HFFc6 (cell line): Measurements from ENCODE around the gene KRT75. TPM values are rescaled to one million over a fixed set of nuclear protein-coding genes. Genes with fewer than 3 reads are reported as not detected.
"Not testable (repeated sequence)": the region's sequence is repeated elsewhere in the genome, so short reads cannot be mapped to it uniquely, and the experiment has no call there.

ENCODE experiments used
- DNase-seq: peaks from one replicate; pipeline ENCODE4 v3.0.0-alpha.2; 2018
- H3K27ac Mint-ChIP-seq: 2 replicates; pipeline ENCODE4 v1.8.0; 2020; ENCODE audit warnings: mild to moderate bottlenecking, mixed read lengths
- H3K27me3 Mint-ChIP-seq: 2 replicates; pipeline ENCODE4 v1.8.0; 2021; ENCODE audit warnings: mild to moderate bottlenecking, moderate library complexity, mixed read lengths; ENCODE audit not compliant: insufficient read depth
- H3K36me3 Mint-ChIP-seq: 2 replicates; pipeline ENCODE4 v1.8.0; 2021; ENCODE audit warnings: low read depth, mixed read lengths
- H3K4me1 Mint-ChIP-seq: 2 replicates; pipeline ENCODE4 v1.8.0; 2020; ENCODE audit warnings: low read depth, mixed read lengths
- H3K4me3 Mint-ChIP-seq: 2 replicates; pipeline ENCODE4 v1.8.0; 2020; ENCODE audit warnings: mild to moderate bottlenecking, moderate library complexity, mixed read lengths
- H3K9me3 Mint-ChIP-seq: 2 replicates; pipeline ENCODE4 v1.8.0; 2020; ENCODE audit warnings: mild to moderate bottlenecking, mixed read lengths
- CTCF ChIP-seq: fragments of 200-600 bp; sonication (generic); IDR thresholded peaks from 2 replicates; pipeline ENCODE4 v1.5.0; 2021; ENCODE audit warnings: antibody characterized with exemption, mild to moderate bottlenecking
- total RNA-seq, 6 experiments: library from RNA; stranded (reverse); fragmentation: NEBNext Ultra II Directional; extraction: Animal tissue kit (Norgen Biotek cat#: 25700); gene quantifications; 2 replicates in 1 of 6; 3 replicates in 5 of 6; pipeline ENCODE4 v1.2.3, GENCODE V29; 2021

Gene KRT75
- total RNA-seq, 6 experiments from 2014 or later, result not detected

DNA sequence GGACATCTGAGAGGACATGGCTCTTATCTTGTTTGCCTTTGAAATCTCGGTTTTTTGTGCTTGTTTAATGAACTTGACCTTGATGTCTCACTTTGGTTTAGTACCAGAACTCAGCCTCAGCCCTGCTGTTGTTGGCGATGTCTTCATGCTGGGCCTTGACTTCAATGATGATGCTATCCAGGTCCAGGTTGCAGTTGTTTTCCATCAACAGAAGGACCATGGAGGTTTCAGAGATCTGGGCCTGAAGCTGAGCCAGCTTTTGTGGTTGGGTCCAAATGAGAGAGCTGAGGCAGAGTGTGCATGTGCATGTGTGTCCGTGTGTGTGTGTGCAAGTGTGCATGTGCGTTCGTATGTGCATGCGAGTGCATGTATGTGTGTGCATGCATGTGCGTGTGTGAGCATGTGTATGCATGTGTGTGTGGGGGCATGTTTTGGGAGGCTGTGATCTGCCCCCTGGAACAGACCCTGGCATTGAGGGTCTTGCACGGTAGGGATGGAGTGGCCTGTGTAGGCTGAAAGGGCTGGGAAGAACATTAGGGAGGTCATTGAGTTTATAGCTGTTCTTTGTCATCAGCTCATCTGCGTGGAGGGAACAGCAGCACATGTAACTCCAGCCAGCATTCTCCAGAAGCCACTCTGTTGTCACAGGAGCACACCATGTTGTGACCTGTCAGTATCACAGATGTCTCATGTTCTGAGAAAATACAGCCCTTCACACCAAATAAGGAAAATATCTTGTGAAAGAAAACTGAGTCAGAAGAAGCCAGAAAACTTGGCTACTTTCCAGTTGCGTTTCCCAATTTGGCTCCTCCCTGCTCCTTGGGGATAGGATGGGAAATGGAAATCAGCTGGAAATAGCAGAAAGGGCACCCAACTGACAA, 18.1 kb downstream of the KRT75 start:
- TF ChIP-seq CTCF, result no peak
- Mint-ChIP-seq H3K4me3 (no peak overlapping the region), H3K27ac (no peak overlapping the region), H3K36me3 (no peaks in the 10 kb centered on the region), H3K9me3 (no peaks in the 10 kb centered on the region), H3K4me1 (peaks cover 9% of the 10 kb centered on the region), H3K27me3 (peaks cover 28% of the 10 kb centered on the region)
- DNase-seq, result peak; percentile 33

- Mint-ChIP-seq H3K4me3 (no peak overlapping the region), H3K9me3 (no peaks in the 10 kb centered on the region), H3K36me3 (no peaks in the 10 kb centered on the region), H3K4me1 (peaks cover 9% of the 10 kb centered on the region), H3K27me3 (peaks cover 25% of the 10 kb centered on the region), H3K27ac (no peak overlapping the region)
- no peak for TF ChIP-seq CTCF
- no peak for DNase-seq
These were observed 19.2 kb downstream of the KRT75 start for GRCh38 chr12:52414936-52415335.

DNA sequence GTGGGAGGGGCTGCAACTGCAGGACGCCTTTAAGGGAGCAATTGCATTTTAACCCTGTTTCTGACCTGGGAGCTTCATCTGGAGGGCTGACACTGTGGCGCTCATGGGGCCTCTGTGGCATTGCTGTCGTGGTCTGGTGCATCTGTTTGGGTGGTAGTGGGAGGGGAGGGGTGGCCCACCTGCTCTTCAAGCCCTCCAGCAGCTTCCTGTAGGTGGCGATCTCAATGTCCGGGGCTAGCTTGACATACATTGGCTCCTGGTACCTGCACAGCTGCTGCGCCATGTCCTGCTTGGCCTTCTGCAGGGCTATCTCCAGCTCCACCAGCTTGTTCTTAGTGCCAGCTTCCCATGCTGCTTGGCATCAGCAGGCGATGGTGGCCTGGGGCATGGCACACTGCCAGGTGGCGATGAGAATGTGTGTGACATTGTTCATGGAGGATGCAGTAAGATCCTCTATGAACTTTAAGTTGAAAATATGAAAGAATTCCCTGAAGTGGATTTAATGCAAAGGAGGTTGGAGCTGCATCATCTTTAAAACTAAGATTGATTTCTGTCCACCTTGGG, 20.3 kb downstream of the KRT75 start:
- Mint-ChIP-seq H3K4me1 (peaks cover 9% of the 10 kb centered on the region), H3K27ac (no peak overlapping the region), H3K9me3 (no peaks in the 10 kb centered on the region), H3K4me3 (no peak overlapping the region), H3K27me3 (peaks cover 24% of the 10 kb centered on the region), H3K36me3 (no peaks in the 10 kb centered on the region)
- DNase-seq, result no peak
- TF ChIP-seq CTCF, result no peak; the same call in 1 of the 2 replicates

DNA sequence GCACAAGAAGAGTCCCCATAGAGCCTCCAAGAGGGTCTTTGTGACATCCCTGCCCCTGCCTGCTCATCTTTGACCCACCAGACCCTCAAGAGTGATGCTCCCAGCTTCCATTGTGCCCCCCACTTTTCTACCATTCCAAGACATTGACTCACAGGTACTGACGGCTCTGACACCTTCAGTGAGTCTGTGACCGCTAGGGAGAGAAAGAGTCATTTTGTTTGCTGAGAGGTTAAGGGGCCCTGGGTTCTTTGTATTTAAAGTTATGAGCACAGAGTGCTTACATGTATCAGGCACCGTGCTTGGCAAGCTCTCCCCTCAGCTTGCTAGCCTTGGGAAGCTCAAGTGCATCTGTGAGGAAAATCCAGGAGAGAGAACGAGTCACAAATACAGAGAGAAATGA, 21.0 kb downstream of the KRT75 start:
- TF ChIP-seq CTCF, result no peak
- Mint-ChIP-seq H3K4me3 (no peak overlapping the region), H3K36me3 (no peaks in the 10 kb centered on the region), H3K4me1 (peaks cover 9% of the 10 kb centered on the region), H3K27me3 (peaks cover 29% of the 10 kb centered on the region), H3K9me3 (no peaks in the 10 kb centered on the region), H3K27ac (no peak overlapping the region)
- no peak for DNase-seq

DNA sequence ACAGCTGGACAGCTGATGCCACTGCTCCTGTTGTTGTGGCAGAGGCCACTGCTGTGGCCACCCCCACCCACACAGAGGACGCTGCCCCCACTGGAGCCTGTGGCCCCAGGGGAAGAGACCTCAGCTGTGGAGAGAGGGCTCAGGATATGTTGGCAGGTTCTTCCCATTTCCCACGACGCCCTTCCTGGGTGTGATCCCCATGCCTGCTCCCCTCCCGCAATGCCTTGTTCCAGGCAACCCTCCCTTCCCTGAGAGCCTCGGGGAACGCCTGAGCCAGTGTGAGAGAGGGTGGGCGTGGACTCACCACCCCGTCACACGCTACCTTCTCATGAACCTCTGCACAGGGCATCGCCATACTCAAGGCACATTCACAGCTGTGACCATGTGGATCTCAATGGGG, 22.4 kb downstream of the KRT75 start:
- Mint-ChIP-seq H3K4me1 (peaks cover 9% of the 10 kb centered on the region), H3K4me3 (no peak overlapping the region), H3K27ac (no peak overlapping the region), H3K27me3 (peaks cover 40% of the 10 kb centered on the region), H3K9me3 (no peaks in the 10 kb centered on the region), H3K36me3 (no peaks in the 10 kb centered on the region)
- no peak for TF ChIP-seq CTCF
- no peak for DNase-seq

DNA sequence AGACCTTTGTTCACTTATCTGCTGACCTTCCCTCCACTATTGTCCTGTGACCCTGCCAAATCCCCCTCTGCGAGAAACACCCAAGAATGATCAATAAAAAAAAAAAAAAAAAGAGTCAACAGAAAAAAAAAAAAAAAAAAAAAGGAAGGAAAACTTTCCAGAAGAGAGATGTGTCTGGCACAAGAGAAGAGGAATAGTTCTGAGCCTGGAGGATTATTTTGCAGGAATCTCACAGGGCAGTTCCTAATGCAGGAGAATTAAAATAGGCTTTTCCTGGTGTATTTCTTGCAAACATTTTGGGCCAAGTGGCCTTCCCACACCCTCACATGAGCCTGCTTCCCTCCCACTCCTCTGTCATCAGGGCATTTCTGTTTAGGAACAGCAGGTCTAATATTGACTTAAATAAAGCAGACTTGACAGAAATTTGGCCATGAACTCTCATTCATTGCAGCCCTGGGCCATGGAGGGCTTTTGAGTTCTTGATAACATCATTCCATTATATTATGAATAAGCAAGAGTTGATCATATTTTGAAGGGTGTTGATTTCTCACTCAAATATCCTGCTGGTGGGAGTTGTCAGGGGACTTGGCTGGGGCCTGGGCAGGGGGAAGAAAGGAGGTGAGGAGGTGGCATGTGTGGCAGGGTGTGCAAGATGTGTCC, 23.5 kb downstream of the KRT75 start:
- H3K27me3 Mint-ChIP-seq, result peaks cover 46% of the 10 kb centered on the region
- not testable (repeated sequence) for H3K4me1 Mint-ChIP-seq, H3K4me3 Mint-ChIP-seq, DNase-seq, H3K27ac Mint-ChIP-seq, H3K9me3 Mint-ChIP-seq, H3K36me3 Mint-ChIP-seq
